Stimulated activated CD4-positive, alpha-beta T cell treated with anti-CD3 and anti-CD28 coated beads, Interleukin-15, amount 100 ng/mL, for 24 hours (primary cell): ENCODE measurements around the gene ABI1.

Source experiments
- DNase-seq: peaks from one replicate; pipeline ENCODE4 v3.0.0-alpha.2; 2020

Gene ABI1

GRCh38 chr10:26854524-26854923 lies 6.2 kb downstream of the ABI1 start:
- no peak for DNase-seq

GRCh38 chr10:26844396-26844975 lies 16.3 kb downstream of the ABI1 start:
- no peak for DNase-seq

- DNase-seq = no peak
Measured at GRCh38 chr10:26843736-26844135, 17.0 kb downstream of the ABI1 start.

GRCh38 chr10:26841733-26842317 lies 18.9 kb downstream of the ABI1 start:
- peak; percentile 13 for DNase-seq

- no peak for DNase-seq
Measured at GRCh38 chr10:26840938-26841732, 19.6 kb downstream of the ABI1 start.

GRCh38 chr10:26839966-26840627 lies 20.7 kb downstream of the ABI1 start:
- DNase-seq = no peak

- DNase-seq = no peak
Measured at GRCh38 chr10:26837139-26837538, 23.6 kb downstream of the ABI1 start.

GRCh38 chr10:26835025-26835424 lies 25.7 kb downstream of the ABI1 start:
- DNase-seq = no peak

GRCh38 chr10:26832960-26833359 lies 27.8 kb downstream of the ABI1 start:
- DNase-seq = no peak

GRCh38 chr10:26831936-26832335 lies 28.8 kb downstream of the ABI1 start:
- DNase-seq = no peak

- DNase-seq = no peak
Measured at GRCh38 chr10:26829810-26830515, 30.8 kb downstream of the ABI1 start.

- DNase-seq = no peak
Measured at GRCh38 chr10:26824015-26824690, 36.6 kb downstream of the ABI1 start.

GRCh38 chr10:26821699-26822570 lies 38.8 kb downstream of the ABI1 start:
- no peak for DNase-seq

GRCh38 chr10:26815500-26815899 lies 45.3 kb downstream of the ABI1 start:
- no peak for DNase-seq

- DNase-seq = no peak
Measured at GRCh38 chr10:26810435-26811026, 50.2 kb downstream of the ABI1 start.

GRCh38 chr10:26809973-26810372 lies 50.8 kb downstream of the ABI1 start:
- DNase-seq = no peak

GRCh38 chr10:26807532-26807931 lies 53.2 kb downstream of the ABI1 start:
- DNase-seq = no peak

- DNase-seq = no peak
Measured at GRCh38 chr10:26806557-26806956, 54.2 kb downstream of the ABI1 start.

GRCh38 chr10:26805567-26806245 lies 55.1 kb downstream of the ABI1 start:
- DNase-seq = no peak
